NCI-H146 treated with DMSO at 0.1 percent for 48 hours (cell line): ENCODE data around the gene ZSCAN23.
A peak's percentile ranks its signal among the peaks of the same experiment; 100 is the strongest.
"Not testable (repeated sequence)": the region's sequence is repeated elsewhere in the genome, so short reads cannot be mapped to it uniquely, and the experiment has no call there.

Experiments used
- DNase-seq: peaks from one replicate; lab custom pipeline; 2025; ENCODE audit not compliant: unreplicated experiment; lab: John Stamatoyannopoulos, UW

ZSCAN23 gene

DNA sequence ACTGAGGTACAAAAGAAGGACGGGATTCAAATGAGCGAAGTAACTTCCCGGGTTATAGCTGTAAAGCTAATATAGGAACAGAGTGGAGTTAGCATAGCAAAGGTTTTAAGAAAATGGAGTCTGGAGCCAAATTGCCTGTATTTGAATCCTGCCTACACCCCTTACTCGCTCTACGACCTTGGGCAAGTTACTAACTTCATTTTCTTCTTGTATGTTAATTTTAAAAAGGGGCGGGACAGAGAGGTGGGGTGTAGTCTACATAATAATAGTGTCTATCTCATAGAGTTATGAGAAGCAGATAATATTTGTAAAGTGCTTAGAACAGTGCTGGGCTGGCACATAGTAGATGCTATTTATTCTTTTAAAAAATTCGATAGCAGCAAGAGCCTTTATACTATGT is 705 bp downstream of the ZSCAN23 start:
- DNase-seq = no peak

DNA sequence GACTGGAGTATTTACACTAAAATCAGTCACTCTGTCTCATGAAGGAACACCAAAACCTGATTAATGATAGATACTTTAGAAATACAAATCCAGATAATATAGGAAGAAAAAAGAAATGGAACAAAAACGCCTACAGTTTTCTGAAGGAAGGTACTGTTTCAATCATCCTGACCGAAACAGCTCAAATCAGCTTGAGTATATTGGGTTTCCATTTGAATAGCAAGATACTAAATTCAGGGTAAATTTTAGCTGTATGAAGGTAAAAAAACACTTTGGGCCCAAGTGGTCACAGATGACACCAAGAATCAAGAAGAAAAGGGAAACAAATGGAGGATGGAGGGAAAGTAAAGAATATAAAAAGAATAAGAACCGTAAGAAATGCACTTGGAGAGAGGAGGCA is 6.9 kb downstream of the ZSCAN23 start:
- DNase-seq = no peak

DNA sequence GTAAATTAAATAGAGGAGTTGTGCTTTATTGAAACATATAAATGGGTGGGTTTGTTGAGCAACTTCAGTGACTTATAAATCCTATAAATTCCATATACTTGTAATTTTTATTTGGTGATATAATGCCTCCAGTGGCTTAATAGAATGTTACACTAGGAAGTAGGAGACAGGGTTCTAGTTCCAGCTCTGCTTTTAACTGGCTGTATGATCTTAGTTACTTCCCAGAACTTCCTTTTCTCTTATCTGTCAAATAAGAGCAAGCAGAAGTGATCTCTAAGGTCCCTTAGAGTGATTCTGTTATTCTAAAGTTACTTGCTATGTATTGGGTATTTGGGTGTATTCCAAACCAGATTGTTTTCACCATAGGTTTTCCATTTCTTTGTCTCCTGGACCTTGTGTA is 10.2 kb downstream of the ZSCAN23 start:
- DNase-seq = no peak

DNA sequence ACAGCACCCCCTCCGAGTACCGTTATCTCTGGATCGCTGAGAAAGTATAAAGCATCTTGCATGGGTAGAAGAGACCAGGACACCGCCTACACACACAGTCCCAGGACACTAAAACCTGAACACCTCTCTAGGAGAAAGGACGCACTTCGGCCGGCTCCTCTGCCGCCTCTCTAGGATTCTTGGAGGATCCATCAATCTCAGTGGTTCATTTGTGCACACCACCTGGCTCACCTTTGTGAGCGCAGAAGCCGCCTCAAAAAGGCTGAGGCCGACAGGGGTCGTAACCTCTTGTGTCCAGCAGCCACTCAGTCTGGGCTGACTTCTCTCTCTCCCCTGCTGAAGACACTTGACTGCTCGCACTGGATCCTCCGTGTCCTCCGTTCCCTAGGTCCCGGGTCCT is 13.5 kb downstream of the ZSCAN23 start:
- DNase-seq = no peak

DNA sequence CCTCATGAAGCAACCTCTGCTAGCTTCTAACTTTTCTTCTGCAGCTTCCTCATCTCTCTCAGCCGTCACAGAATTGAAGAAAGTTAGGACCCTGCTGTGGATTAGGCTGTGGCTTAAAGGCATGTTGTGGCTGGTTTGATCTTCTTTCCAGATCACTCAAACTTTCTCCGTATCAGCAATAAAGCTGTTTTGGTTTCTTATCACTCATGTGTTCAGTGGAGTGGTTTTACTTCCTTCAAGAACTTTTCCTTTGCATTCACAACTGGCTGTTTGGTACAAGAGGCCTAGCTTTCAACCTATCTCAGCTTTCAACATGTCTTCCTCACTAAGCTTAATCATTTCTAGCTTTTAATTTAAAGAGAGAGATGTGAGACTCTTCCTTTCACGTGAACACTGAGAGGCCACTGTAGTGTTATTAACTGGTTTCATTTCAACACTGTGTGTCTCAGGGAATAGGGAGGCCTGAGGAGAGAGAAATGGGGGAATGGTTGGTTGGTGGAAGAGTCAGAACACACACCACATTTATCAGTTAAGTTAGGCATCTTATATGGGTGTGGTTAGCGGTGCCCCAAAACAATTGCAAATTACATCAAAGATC is 17.2 kb downstream of the ZSCAN23 start:
- no peak for DNase-seq

DNA sequence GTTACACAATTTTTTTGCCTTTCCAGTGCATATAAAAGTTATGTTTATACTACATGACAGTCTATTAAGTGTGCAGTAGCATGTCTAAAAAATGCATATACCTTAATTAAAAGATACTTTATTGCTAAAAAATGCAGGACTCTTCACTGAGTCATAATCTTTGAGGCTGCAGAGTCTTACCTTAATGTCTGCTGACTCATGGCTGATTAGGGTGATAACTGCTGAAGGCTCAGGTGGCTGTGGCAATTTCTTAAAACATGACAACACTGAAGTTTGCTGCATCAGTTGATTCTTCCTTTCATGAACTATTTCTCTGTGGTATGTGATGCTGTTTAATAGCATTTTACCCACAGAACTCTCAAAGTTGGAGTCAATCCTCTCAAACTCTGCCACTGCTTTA is 19.1 kb downstream of the ZSCAN23 start:
- no peak for DNase-seq

DNA sequence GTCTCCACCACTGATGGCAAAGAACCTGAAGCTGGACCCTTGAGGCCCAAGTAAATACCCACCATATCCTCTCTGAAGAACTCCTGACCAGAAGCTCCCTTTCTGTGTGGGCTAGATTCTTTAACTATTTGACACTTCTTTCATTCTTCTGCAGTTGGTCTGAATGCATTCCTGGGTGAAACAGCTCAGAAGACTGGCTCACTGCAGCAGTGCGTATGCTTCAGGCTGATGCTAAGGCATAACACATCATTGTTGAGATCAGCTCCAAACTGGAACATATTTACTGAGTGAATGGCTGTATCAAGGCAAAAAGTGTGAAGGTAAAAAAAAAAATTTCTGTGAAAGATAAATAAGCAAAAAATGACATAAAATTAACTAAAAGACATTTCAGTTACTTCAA is 19.7 kb downstream of the ZSCAN23 start:
- no peak for DNase-seq

DNA sequence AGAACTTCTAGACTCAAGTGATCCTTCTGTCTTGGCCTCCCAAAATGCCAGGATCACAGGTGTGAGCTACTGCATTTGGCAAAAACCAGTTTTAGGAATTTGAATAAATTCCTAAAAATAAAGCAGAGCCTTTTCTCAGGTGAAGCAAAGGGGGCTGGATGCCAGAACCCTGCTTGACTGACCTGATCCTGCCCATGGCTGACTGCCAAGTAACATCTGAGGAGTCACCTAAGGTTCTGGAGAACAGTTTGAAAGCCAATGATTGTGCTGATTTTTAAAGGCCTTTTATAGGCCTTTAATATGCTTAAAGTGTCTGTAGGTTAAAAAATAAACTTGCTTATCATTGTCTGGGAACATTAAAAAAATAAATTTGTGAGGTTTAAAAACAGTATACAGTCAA is 29.6 kb downstream of the ZSCAN23 start:
- DNase-seq = no peak

DNA sequence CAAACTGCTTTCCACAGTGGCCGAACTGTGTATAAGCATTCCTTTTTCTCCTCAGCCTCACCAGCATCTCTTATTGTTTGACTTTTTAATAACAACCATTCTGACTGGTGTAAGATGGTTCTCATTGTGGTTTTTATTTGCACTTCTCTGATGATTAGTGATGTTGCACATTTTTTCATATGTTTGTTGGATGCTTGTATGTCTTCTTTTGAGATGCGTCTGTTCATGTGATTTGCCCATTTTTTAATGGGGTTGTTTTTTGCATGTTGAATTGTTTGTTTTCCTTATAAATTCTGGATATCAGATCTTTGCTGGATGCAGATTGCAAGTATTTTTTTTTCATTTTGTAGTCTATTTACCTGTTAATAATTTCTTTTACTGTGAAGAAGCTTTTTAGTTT is 32.5 kb downstream of the ZSCAN23 start:
- DNase-seq = no peak

DNA sequence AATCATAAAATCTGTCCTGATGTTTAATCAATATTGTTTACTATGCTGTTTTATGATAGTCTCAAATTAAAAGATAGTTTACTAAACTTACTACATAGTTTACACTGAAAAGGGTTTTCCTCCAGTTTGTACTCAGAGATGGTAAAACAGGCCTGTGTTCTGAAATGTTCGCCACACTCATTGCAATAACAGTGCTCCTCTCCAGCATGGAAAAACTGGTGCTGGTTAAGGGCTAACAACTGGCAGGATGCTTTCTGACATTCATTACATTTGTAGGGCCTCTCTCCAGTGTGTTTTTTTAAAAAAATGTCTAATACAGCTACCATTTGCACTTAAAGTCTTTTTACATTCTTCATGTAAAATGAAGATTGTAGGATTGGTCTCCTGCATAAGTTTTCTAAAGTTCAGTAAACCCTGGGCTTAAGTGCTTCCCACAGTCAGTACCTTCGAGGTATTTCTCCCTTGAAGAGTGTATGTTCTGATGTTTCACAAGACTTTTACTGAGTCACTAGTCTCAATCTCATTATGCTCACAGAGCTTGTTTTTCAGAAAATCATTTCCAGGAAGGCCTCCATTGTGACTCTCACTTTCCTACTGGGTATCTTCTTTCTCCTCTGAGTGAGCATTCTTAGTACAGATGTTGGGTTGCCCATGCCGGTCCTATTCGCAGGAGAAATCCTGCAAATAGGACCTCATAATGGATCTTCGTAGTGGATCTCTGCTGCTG is 35.1 kb downstream of the ZSCAN23 start:
- no peak for DNase-seq

DNA sequence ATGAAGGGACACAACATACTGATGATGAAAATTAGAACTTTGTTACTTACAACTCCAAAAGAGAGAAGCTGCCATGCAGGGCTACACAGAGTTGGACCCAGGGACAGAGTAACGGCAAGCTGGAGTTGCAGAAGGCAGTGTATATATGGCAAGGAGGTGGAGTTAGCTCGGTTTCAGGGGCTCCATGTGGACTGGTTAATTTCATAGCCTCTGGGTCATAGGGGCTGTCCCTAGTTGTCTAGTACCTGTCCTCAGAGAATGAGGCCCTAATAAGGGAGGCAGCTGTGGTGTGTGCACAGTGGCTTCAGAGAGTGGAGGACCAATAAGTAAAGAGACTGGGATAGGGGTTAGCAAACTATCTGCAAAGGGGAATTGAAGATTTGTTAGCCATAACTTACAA is 35.9 kb downstream of the ZSCAN23 start:
- DNase-seq = no peak

DNA sequence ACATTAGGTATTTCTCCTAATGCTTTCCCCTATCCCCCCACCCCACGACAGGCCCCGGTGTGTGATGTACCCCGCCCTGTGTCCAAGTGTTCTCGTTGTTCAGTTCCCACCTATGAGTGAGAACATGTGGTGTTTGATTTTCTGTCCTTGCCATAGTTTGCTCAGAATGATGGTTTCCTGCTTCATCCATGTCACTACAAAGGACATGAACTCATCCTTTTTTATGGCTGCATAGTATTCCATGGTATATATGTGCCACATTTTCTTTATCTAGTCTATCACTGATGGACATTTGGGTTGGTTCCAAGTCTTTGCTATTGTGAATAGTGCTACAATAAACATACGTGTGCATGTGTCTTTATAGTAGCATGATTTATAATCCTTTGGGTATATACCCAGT is 39.4 kb downstream of the ZSCAN23 start:
- DNase-seq = not testable (repeated sequence)

DNA sequence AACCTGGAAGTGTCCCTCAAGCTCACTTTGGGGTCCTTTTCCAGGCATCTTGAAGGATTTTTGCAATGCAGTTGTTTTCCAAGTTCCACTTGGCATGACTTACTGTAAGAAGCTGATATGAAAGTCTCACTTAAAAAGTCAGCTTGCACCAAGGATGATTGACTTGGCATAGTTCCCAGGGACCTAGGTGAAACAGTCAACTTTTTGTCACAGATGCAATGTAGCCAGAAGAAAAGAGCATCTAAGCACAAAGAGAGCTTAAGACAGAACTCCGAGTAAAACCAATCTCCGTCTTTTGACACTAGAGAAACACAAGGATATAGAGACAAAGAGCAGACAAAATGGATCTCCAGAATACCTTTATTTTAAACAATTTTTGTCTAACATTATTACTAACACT is 41.1 kb downstream of the ZSCAN23 start:
- DNase-seq = no peak

DNA sequence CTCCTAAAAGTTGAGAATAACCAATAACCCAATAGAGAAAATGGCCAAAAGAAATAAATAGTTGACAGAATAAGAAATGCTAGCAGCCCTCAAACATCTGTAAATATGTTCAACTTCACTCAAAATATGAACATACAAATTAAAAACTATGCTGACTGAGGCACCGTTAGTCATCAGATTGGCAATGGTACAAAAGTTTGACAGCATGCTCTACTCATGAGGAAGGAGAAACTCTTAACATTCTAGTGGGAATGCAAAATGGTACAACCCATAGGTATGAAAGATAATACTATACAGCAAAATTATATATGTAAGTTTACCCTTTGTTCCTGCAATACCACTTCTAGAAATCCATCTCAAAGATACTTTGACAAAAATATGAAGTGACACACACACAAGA is 42.1 kb downstream of the ZSCAN23 start:
- no peak for DNase-seq

DNA sequence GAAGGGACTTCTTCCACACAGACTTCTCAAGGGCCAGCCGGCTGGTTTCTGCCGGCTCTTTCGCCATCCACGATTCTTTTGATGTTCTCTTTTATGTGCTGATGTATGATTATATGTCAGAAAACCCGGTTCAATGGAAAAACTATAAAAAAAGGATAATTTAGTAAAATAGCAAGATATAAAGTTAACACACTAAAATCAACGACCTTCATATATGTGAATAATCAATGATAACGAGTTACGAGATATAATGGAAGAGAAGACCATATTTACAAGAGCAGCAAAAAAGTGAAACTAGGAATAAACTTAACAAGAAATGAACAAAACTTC is 43.2 kb downstream of the ZSCAN23 start:
- no peak for DNase-seq

DNA sequence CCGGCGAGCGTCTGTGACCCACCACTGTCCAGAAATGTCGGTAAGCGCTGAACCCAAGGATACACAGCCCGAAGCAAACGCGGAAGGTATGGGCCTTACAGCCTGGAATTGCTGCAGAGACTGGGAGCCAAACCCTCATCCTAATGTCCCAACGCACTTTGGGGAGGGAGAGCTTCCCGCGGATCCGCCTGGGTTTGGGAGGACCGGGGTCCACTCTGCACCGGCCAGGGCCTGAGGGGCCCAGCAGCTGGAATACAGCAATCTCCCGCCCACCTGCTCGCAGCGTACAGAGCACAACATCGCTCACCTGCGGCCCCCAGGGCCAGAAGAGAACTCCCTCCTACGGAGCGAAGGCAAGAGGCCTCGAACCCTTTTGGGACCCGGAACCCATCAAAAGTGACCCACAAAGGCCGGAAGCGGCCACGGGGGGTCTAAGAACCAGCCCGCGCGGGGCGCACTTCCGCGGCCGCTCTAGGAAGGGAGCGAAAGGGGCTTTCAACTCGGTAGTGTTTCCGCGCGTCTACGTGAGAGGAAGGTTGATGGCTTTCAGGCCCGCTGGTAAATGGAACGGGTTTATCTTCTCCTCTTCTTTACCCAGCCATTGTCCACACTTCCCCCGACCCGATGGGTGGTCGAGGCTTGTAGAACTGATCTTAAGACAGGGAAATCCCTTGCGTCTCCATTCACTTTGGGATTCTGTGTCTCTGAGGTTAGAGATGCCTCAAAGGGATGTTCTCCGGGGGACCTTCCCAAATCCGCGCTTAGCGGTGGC is 43.8 kb downstream of the ZSCAN23 start, which contains the start of gene ZSCAN12:
TSS of gene ZSCAN12 (minus strand) at position 398 of the 772 bp plus-strand sequence. CDS start 1,342 bp downstream, outside the sequence.
- DNase-seq = peak; percentile 79

DNA sequence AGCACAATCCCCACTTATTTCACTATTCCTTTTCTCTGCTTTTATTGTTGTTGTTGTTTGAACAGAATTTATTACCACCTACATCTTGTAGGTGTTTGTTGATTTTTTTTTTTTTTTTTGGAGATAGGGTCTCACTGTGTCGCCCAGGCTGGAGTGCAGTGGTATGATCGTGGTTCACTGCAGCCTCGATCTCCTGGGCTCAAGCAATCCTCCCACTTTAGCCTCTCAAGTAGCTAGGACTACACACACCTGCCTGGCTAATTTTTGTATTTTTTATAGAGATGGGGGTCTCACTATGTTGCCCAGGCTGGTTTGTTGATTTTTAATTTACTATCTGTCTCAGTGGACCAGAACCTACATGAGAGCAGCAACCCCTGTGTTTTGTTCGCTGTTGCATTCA is 47.4 kb downstream of the ZSCAN23 start:
- DNase-seq = no peak

DNA sequence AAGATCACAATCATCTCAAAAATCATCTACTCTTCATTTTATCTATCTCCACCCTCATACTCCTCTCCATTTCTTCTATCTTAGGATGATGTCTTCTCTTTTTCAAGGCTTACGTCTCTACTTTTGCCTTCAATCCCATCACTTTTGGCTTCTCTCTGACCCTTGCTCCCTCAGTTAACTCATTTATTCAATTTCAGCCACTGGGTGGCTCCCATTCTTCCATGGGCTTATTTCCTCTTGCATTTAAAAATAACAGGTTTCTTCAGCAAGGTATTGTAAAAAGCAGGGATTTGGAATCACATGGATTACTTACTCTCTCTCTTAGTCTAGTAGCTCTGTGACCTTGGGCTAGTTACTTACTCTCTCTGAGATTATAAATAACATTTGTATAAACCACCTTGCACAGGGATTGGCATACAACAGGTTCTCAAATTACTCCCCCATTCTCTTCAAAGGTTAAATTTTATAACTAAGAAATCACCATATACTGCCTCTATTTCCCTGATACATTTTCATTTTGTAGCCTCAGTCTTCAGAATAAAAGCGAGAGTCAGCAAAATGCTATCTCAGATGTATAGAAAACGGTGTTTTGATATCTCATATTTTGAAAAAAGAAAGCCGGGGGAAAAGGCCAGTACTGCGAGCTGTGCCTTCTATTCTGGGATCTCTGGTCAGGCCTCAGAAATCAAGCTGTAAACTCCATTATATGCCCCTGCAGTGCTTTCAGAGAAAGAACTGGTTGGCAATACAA is 49.2 kb downstream of the ZSCAN23 start:
- DNase-seq = no peak

DNA sequence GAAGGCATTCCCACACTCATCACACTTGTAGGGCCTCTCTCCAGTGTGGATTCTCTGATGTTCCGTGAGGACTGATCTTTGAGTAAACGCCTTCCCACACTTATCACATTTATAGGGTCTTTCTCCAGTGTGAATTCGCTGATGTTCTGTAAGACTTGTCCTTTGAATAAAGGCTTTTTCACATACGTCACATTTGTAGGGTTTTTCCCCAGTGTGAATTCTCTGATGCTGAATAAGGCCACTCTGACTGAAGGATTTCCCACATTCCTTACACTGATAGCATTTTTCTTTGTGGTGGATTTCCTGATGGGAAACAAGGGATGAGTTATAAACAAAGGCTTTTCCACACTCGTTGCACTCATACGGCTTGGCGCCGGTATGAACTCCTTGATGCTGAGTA is 52.6 kb downstream of the ZSCAN23 start:
- no peak for DNase-seq

DNA sequence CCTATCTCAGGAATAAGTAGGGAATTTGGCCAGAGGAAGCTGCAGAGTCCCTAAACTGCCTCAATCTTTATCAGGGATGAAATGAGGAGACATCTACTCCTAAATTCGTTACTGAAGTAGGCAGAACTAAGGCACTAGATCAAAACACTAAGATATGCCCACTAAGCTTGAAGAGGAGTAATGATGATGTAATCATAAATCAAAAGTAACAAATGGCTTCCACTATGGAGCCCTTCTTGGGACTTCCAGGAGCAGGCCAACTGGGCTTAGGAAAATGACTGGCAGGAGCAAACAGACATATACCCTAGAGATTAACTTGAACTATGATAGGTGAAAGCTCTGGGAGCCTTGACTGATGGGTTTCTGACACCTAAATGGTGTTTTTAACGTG is 59.2 kb downstream of the ZSCAN23 start:
- no peak for DNase-seq

DNA sequence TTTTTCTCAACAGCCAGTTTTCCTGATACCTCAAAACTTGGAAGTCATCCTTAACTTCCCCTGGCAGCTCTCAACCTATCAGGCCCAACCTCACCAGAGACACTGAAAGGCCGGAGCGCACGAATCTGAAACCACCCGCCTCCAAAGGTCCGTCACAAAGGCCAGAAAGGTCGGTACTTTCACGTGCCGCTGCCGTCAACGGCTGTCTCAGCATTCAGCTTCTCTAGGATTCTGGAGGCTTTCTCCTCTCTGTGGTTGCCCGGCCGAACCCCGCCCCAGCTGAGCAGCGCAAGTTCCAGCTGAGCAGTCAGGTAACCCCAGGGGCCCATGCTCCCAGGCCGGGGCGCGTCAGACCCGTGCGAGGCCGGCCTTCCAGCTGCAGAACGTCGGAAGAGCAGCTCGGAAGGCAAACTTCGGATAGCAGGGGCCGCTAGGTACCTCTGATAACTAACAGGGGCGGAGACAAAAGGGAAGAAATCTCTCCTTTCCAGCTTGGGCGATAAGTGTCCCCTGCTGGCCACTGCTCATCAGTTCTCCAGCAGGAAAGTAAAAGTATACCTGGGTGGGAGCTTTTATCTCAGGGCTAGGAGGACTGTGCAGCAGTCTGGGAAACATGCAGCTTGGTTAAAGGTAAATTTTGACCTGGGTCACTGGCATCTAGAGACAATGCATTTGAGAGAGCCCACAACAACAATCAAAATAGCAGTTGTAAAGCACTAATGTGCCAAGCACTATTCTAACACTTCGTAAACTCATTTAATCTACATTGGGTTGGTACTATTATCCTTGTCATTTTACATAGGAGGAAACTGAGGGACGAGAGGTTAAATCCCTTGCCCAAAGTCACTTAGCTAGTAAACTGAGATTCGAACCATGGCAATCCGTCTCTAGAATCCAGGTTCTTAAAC is 59.8 kb downstream of the ZSCAN23 start:
- DNase-seq = peak; percentile 62
